Measurements from ENCODE around the gene PAOX. TPM values are rescaled to one million over a fixed set of nuclear protein-coding genes. Genes with fewer than 3 reads are reported as not detected.

The PAOX gene
- polyA plus RNA-seq, 2 of the 4 experiments (the other 2 are of a cell fraction) = 1.6 to 2.3 TPM

- H3K4me3 ChIP-seq = no peak overlapping the region
- no peak overlapping the region; a peak in 1 of 6 replicates for H3K27ac ChIP-seq
- ATAC-seq (peak in 1 of 2 experiments; percentile 10; a peak in 3 of 6 replicates), DNase-seq (ENCODE audit: low read depth in 1 of 2, low spot score in 1 of 2) (no peak), FAIRE-seq (no peak)
- TF ChIP-seq MYC (IDR thresholded peaks at IDR 0.05; ENCODE audit: borderline replicate concordance, low read length) = no peak
- TF ChIP-seq POLR2A (IDR thresholded peaks at IDR 0.05; ENCODE audit: low read length) = no peak
- no peak for TF ChIP-seq EHF (CRISPR knock-in tag; IDR thresholded peaks at IDR 0.05)
- TF ChIP-seq E2F6 (IDR thresholded peaks at IDR 0.05; ENCODE audit: borderline replicate concordance, low read depth) = no peak
- TF ChIP-seq ELK1 (IDR thresholded peaks at IDR 0.05; ENCODE audit: low read depth, low read length) = no peak
- TF ChIP-seq FOXS1 (CRISPR knock-in tag; IDR thresholded peaks at IDR 0.05) = no peak
- no peak for TF ChIP-seq MAFK (IDR thresholded peaks at IDR 0.05; ENCODE audit: partially characterized antibody)
- no peak for TF ChIP-seq RFX5 (IDR thresholded peaks at IDR 0.05)
- no peak for TF ChIP-seq NFE2L2 (conservative IDR thresholded peaks at IDR 0.05; ENCODE audit: low read length)
- no peak for TF ChIP-seq FOSL2 (IDR thresholded peaks at IDR 0.05)
- TF ChIP-seq FOSL2 (CRISPR knock-in tag; IDR thresholded peaks at IDR 0.05) = no peak
- no peak for TF ChIP-seq CBX8 (IDR thresholded peaks at IDR 0.05)
- TF ChIP-seq JUN (IDR thresholded peaks at IDR 0.05) = no peak
- TF ChIP-seq BCL3 (IDR thresholded peaks at IDR 0.05) = no peak
- peaks cover 10% of the 10 kb centered on the region; the same call in 1 of the 3 replicates for H3K4me1 ChIP-seq
- CTCF ChIA-PET = interaction anchor here (5.5 kb wide), 1 partner anchor 29 kb away, joined by 38 read pairs; no protein-coding TSS in a partner anchor
- 95% methylated on average over 20 of the region's 41 CpGs for WGBS (ENCODE audit: missing lambda C conversion rate)
- H3K9me3 ChIP-seq = no peaks in the 10 kb centered on the region
- POLR2A ChIA-PET = no interaction called here
- H3K4me2 ChIP-seq = no peak overlapping the region
Measured at GRCh38 chr10:133358162-133358924, 20.7 kb upstream of the PAOX start.

GRCh38 chr10:133358925-133359310 lies 20.1 kb upstream of the PAOX start:
- FAIRE-seq (no peak), ATAC-seq (no peak), DNase-seq (ENCODE audit: low read depth in 1 of 2, low spot score in 1 of 2) (no peak)
- POLR2A ChIA-PET = interaction anchor here (0.7 kb wide), 1 partner anchor 79 kb away, joined by 3 read pairs; no protein-coding TSS in a partner anchor
- H3K4me3 ChIP-seq = no peak overlapping the region
- TF ChIP-seq HOXB13 (CRISPR knock-in tag; IDR thresholded peaks at IDR 0.05; ENCODE audit: low read depth) (no peak), MAZ (IDR thresholded peaks at IDR 0.05; ENCODE audit: borderline replicate concordance, low read depth, low read length) (no peak), ESRRA (IDR thresholded peaks at IDR 0.05; ENCODE audit: borderline replicate concordance, low read length) (no peak), RFX5 (IDR thresholded peaks at IDR 0.05) (no peak), HOXA7 (CRISPR knock-in tag; IDR thresholded peaks at IDR 0.05) (no peak)
- 88% methylated on average over 11 of the region's 11 CpGs for WGBS (ENCODE audit: missing lambda C conversion rate)
- H3K4me2 ChIP-seq = no peak overlapping the region
- no peak overlapping the region for H3K27ac ChIP-seq
- CTCF ChIA-PET = interaction anchor here (5.5 kb wide), 1 partner anchor 29 kb away, joined by 38 read pairs; no protein-coding TSS in a partner anchor
- H3K4me1 ChIP-seq = peaks cover 10% of the 10 kb centered on the region; the same call in 1 of the 3 replicates
- no peaks in the 10 kb centered on the region for H3K9me3 ChIP-seq

- ChIA-PET CTCF (interaction anchor here (5.5 kb wide), 1 partner anchor 30 kb away, joined by 38 read pairs; no protein-coding TSS in a partner anchor), POLR2A (interaction anchor here (0.7 kb wide), 1 partner anchor 79 kb away, joined by 3 read pairs; no protein-coding TSS in a partner anchor)
- Histone ChIP-seq H3K27ac (no peak overlapping the region), H3K4me2 (no peak overlapping the region), H3K4me3 (no peak overlapping the region), H3K4me1 (peaks cover 10% of the 10 kb centered on the region; the same call in 1 of the 3 replicates), H3K9me3 (no peaks in the 10 kb centered on the region)
- no peak for FAIRE-seq
- ATAC-seq = no peak
- DNase-seq (ENCODE audit: low read depth in 1 of 2, low spot score in 1 of 2) = no peak
- 54% methylated on average over 6 of the region's 6 CpGs for WGBS (ENCODE audit: missing lambda C conversion rate)
- TF ChIP-seq RAD21 (conservative IDR thresholded peaks at IDR 0.05 in 1 of 2, IDR thresholded peaks at IDR 0.05 in 1 of 2) = no peak
- no peak for TF ChIP-seq MAX (IDR thresholded peaks at IDR 0.05)
- TF ChIP-seq TP53 (CRISPR knock-in tag; IDR thresholded peaks at IDR 0.05) = no peak
- TF ChIP-seq EP300 (IDR thresholded peaks at IDR 0.05) = no peak
- TF ChIP-seq RARB (CRISPR knock-in tag; IDR thresholded peaks at IDR 0.05) = no peak
- no peak for TF ChIP-seq HDAC2 (IDR thresholded peaks at IDR 0.05)
- no peak for TF ChIP-seq MAFK (IDR thresholded peaks at IDR 0.05; ENCODE audit: partially characterized antibody)
- TF ChIP-seq HEYL (CRISPR knock-in tag; IDR thresholded peaks at IDR 0.05) = no peak
- no peak for TF ChIP-seq TFCP2L1 (CRISPR knock-in tag; IDR thresholded peaks at IDR 0.05)
- no peak for TF ChIP-seq CBX2 (IDR thresholded peaks at IDR 0.05; ENCODE audit: borderline replicate concordance, low read depth)
- TF ChIP-seq ZNF302 (CRISPR knock-in tag; IDR thresholded peaks at IDR 0.05) = no peak
- no peak for TF ChIP-seq ZSCAN20 (CRISPR knock-in tag; IDR thresholded peaks at IDR 0.05)
- TF ChIP-seq GATA3 (IDR thresholded peaks at IDR 0.05; ENCODE audit: borderline replicate concordance) = no peak
- no peak for TF ChIP-seq POLR2A (IDR thresholded peaks at IDR 0.05; ENCODE audit: low read length)
- TF ChIP-seq E2F6 (IDR thresholded peaks at IDR 0.05; ENCODE audit: borderline replicate concordance, low read depth) = no peak
- TF ChIP-seq ESRRA (IDR thresholded peaks at IDR 0.05; ENCODE audit: borderline replicate concordance, low read length) = no peak
- TF ChIP-seq PHF8 (IDR thresholded peaks at IDR 0.05; ENCODE audit: borderline replicate concordance, low read depth) = no peak
Measured at GRCh38 chr10:133359554-133359971, 19.5 kb upstream of the PAOX start.

Measured in A549 (cell line).